Omental fat pad (tissue), 4 donors: ENCODE data around the gene THAP10. TPM values are rescaled to one million over a fixed set of nuclear protein-coding genes. Genes with fewer than 3 reads are reported as not detected.
"Not testable (repeated sequence)": the region's sequence is repeated elsewhere in the genome, so short reads cannot be mapped to it uniquely, and the experiment has no call there.

Experiments used
- ATAC-seq: fragments of 150-250 bp; one replicate; pipeline ENCODE4 v1.9.1; 2016; ENCODE audit warnings: mild to moderate bottlenecking, moderate library complexity; ENCODE audit not compliant: low FRiP score
- DNase-seq: peaks from one replicate; pipeline ENCODE4 v3.0.0-alpha.2; 2019; ENCODE audit warnings: low spot score
- CTCF ChIP-seq, 3 donors: fragments of 450-650 bp; IDR thresholded peaks; one replicate each; pipeline ENCODE4 v1.5.1; 2016 to 2017; ENCODE audit warnings: antibody characterized with exemption in 3 of 3, mild to moderate bottlenecking in 3 of 3, moderate library complexity in 2 of 3
- total RNA-seq, 4 donors: library from RNA; depleted of rRNA; stranded (reverse); fragments of >200 nt; gene quantifications; one replicate each; pipeline ENCODE4 v1.1.0, GENCODE V29; 2016

Gene THAP10
- total RNA-seq, 4 donors from 2014 or later = 0.48 to 3.5 (median 1.1) TPM

GRCh38 chr15:70876683-70877082 lies 15.6 kb downstream of the THAP10 start:
- ATAC-seq (no peak), DNase-seq (no peak)
- no peak for TF ChIP-seq CTCF (IDR thresholded peaks at IDR 0.05)

GRCh38 chr15:70876011-70876410 lies 16.2 kb downstream of the THAP10 start:
- ATAC-seq = no peak
- no peak for DNase-seq
- no peak for TF ChIP-seq CTCF (IDR thresholded peaks at IDR 0.05)

GRCh38 chr15:70875001-70875782 lies 17.0 kb downstream of the THAP10 start:
- TF ChIP-seq CTCF (IDR thresholded peaks at IDR 0.05) = no peak
- DNase-seq (no peak), ATAC-seq (no peak)

- ATAC-seq (no peak), DNase-seq (no peak)
- no peak for TF ChIP-seq CTCF (IDR thresholded peaks at IDR 0.05)
Measured at GRCh38 chr15:70873232-70874054, 18.8 kb downstream of the THAP10 start.

- not testable (repeated sequence) for ATAC-seq, DNase-seq
Measured at GRCh38 chr15:70871490-70871889, 20.7 kb downstream of the THAP10 start.

GRCh38 chr15:70870051-70870450 lies 22.2 kb downstream of the THAP10 start:
- ATAC-seq = no peak
- DNase-seq = no peak
- TF ChIP-seq CTCF (IDR thresholded peaks at IDR 0.05) = no peak

GRCh38 chr15:70869346-70869745 lies 22.9 kb downstream of the THAP10 start:
- DNase-seq = no peak
- no peak for TF ChIP-seq CTCF (IDR thresholded peaks at IDR 0.05)
- ATAC-seq = no peak
